Endothelial cell of coronary artery (primary cell): ENCODE data around the gene ISL2. TPM values are rescaled to one million over a fixed set of nuclear protein-coding genes. Genes with fewer than 3 reads are reported as not detected.

Experiments used
- total RNA-seq: library from RNA; depleted of rRNA; stranded (reverse); fragments of >200 nt; gene quantifications from 2 replicates; pipeline ENCODE4 v1.2.3, GENCODE V29; 2014

The ISL2 gene
- total RNA-seq, result 0.36 and 0.47 TPM in 2 replicates

GRCh38 chr15:76336254-76337058, at the start of gene ISL2:
ISL2 (plus strand) TSS chr15:76336773; CDS start chr15:76336884, 111 bp downstream.

GRCh38 chr15:76311100-76311953, 25.2 kb upstream of the ISL2 start, which contains the start of gene ETFA:
ETFA (minus strand) TSS chr15:76311469; CDS start chr15:76311388, 81 bp downstream.

Other genes starting within 250 kb of the ISL2 start
- gene ETFA, start 25.3 kb upstream of the ISL2 start, total RNA-seq, result 175 and 200 TPM in 2 replicates